Endothelial cell of umbilical vein (primary cell): ENCODE measurements around the gene DHX30. TPM values are rescaled to one million over a fixed set of nuclear protein-coding genes. Genes with fewer than 3 reads are reported as not detected.

ENCODE experiments used
- BruUV-seq: library from RNA; stranded (reverse); fragments of 400-500 nt; replicated peaks from 2 replicates; lab custom pipeline; 2021; lab: Mats Ljungman, UMichigan
- CTCF ChIA-PET: fragments of 300-600, 350-600 bp; sonication (Branson Sonifier 250); formaldehyde crosslinking; loops from one replicate; lab custom pipeline; 2021; ENCODE audit warnings: antibody characterized with exemption, inconsistent platforms; lab: Charles Lee
- POLR2A ChIA-PET: fragments of 300-600, 350-600 bp; sonication (Branson Sonifier 250); formaldehyde crosslinking; loops from one replicate; lab custom pipeline; 2021; ENCODE audit warnings: antibody characterized with exemption, inconsistent platforms; lab: Charles Lee
- DNase-seq: peaks from one replicate; pipeline ENCODE4 v3.0.0-alpha.2; 2011; ENCODE audit warnings: low read depth, low spot score
- FAIRE-seq: peaks from 2 replicates; lab custom pipeline; 2011; peaks lifted over from hg19 to GRCh38; lab: Jason Lieb, UNC
- H2AFZ ChIP-seq: 2 replicates; pipeline ENCODE4 v1.6.0; 2012; ENCODE audit warnings: low read depth, low read length, control low read depth, inconsistent platforms
- H3K27ac ChIP-seq: 2 replicates; pipeline ENCODE4 v1.5.1; 2011; ENCODE audit warnings: low read depth, mild to moderate bottlenecking, control low read depth, low read length, moderate library complexity; ENCODE audit not compliant: insufficient read depth
- H3K27me3 ChIP-seq, 2 experiments: 2 replicates each; pipeline versions ENCODE4 v1.6.0 to v1.6.1; 2011; ENCODE audit warnings: low read length in 2 of 2, mixed read lengths in 1 of 2; ENCODE audit not compliant: control insufficient read depth in 2 of 2, insufficient read depth in 2 of 2
- H3K36me3 ChIP-seq, 2 experiments: 2 replicates in 1 of 2; 3 replicates in 1 of 2; pipeline ENCODE4 v1.5.1; 2011; ENCODE audit warnings: low read length in 2 of 2, mild to moderate bottlenecking in 1 of 2, moderate library complexity in 1 of 2; ENCODE audit not compliant: control insufficient read depth in 2 of 2, insufficient read depth in 2 of 2; ENCODE audit errors: extremely low read depth in 1 of 2
- H3K4me1 ChIP-seq: 3 replicates; pipeline ENCODE4 v1.5.1; 2011; ENCODE audit warnings: mild to moderate bottlenecking, low read length; ENCODE audit not compliant: control insufficient read depth, insufficient read depth; ENCODE audit errors: extremely low read depth
- H3K4me2 ChIP-seq: 2 replicates; pipeline ENCODE4 v1.6.1; 2011; ENCODE audit warnings: low read length, control low read depth, mixed read lengths; ENCODE audit not compliant: insufficient read depth
- H3K4me3 ChIP-seq, 3 experiments: fragments of 200-600 bp in 1 of 3; sonication (generic), shearing (Covaris generic) in 1 of 3; replicated peaks in 1 of 3; 2 replicates each; pipeline ENCODE4 v1.5.1; 2011 to 2016; ENCODE audit warnings: control low read depth in 3 of 3, low read length in 3 of 3, mild to moderate bottlenecking in 2 of 3, inconsistent platforms in 1 of 3, low read depth in 1 of 3, moderate library complexity in 1 of 3; ENCODE audit not compliant: insufficient read depth in 1 of 3
- H3K79me2 ChIP-seq: 2 replicates; pipeline ENCODE4 v1.6.0; 2012; ENCODE audit warnings: low read length, inconsistent platforms; ENCODE audit not compliant: control insufficient read depth, insufficient read depth
- H3K9ac ChIP-seq: replicated peaks from 2 replicates; pipeline ENCODE3; 2011; ENCODE audit warnings: low read length, control low read depth; ENCODE audit not compliant: insufficient read depth; ENCODE audit errors: extremely low read depth
- H3K9me1 ChIP-seq: replicated peaks from 3 replicates; pipeline ENCODE4 v1.6.0; 2011; ENCODE audit warnings: mild to moderate bottlenecking, low read length; ENCODE audit not compliant: control insufficient read depth, insufficient read depth; ENCODE audit errors: extremely low read depth
- H3K9me3 ChIP-seq: replicated peaks from 2 replicates; pipeline ENCODE4 v1.5.1; 2012; ENCODE audit warnings: low read length, inconsistent platforms; ENCODE audit not compliant: control insufficient read depth, insufficient read depth
- H4K20me1 ChIP-seq: replicated peaks from 2 replicates; pipeline ENCODE3; 2011; ENCODE audit warnings: mild to moderate bottlenecking, low read length; ENCODE audit not compliant: control insufficient read depth, insufficient read depth; ENCODE audit errors: extremely low read depth
- CTCF ChIP-seq, 2 donors: IDR thresholded peaks; 1 replicate in 1 of 2; 2 replicates in 1 of 2; pipeline ENCODE4 v1.5.1; 2011; ENCODE audit warnings: low read length in 2 of 2, mild to moderate bottlenecking in 2 of 2, moderate library complexity in 2 of 2, control low read depth in 1 of 2, inconsistent platforms in 1 of 2, low read depth in 1 of 2; ENCODE audit not compliant: insufficient read depth in 1 of 2; ENCODE audit errors: extremely low read depth in 1 of 2
- EZH2 ChIP-seq: IDR thresholded peaks from 2 replicates; pipeline ENCODE4 v1.6.1; 2012; ENCODE audit warnings: borderline replicate concordance, low read depth, mild to moderate bottlenecking, moderate library complexity, low read length, inconsistent platforms; ENCODE audit not compliant: severe bottlenecking
- FOS ChIP-seq: IDR thresholded peaks from 2 replicates; pipeline ENCODE4 v1.6.1; 2011; ENCODE audit warnings: mild to moderate bottlenecking, low read length, moderate library complexity, borderline replicate concordance; ENCODE audit not compliant: insufficient read depth
- GATA2 ChIP-seq: IDR thresholded peaks from 2 replicates; pipeline ENCODE4 v1.7.0; 2011; ENCODE audit warnings: low read depth, mild to moderate bottlenecking, moderate library complexity, mixed read lengths, low read length; ENCODE audit not compliant: insufficient read length, insufficient read depth
- JUN ChIP-seq: IDR thresholded peaks from 2 replicates; pipeline ENCODE4 v1.6.1; 2011; ENCODE audit warnings: borderline replicate concordance, low read depth; ENCODE audit not compliant: insufficient read length, insufficient read depth
- MAX ChIP-seq: IDR thresholded peaks from 2 replicates; pipeline ENCODE4 v1.6.1; 2011; ENCODE audit not compliant: insufficient read depth, insufficient read length
- MYC ChIP-seq: IDR thresholded peaks from one replicate; pipeline ENCODE4 v1.6.1; 2011; ENCODE audit warnings: mild to moderate bottlenecking, low read depth, low read length
- POLR2A ChIP-seq: IDR thresholded peaks from 2 replicates; pipeline ENCODE4 v1.6.1; 2012; ENCODE audit warnings: low read depth, mild to moderate bottlenecking, control low read depth, low read length
- POLR2AphosphoS5 ChIP-seq: IDR thresholded peaks from 2 replicates; pipeline ENCODE4 v1.6.1; 2012; ENCODE audit warnings: low read depth, mild to moderate bottlenecking, control low read depth, low read length, moderate library complexity; ENCODE audit not compliant: insufficient read depth
- dilution Hi-C: fragments of 300-500 bp; cut with MboI; formaldehyde crosslinking; loops from one replicate; pipeline ENCODE4 v1.15.0; 2019; ENCODE audit warnings: low sequenced_read_pairs; ENCODE audit not compliant: extremely low pct_ligation_motif_present
- intact Hi-C: fragments of 100-400 bp; cut with micrococcal nuclease; formaldehyde crosslinking; loops from one replicate; pipeline ENCODE4 v1.10.0; 2022
- polyA plus RNA-seq, 4 experiments: library from polyadenylated mRNA; depleted of rRNA in 3 of 4; stranded (reverse) in 3 of 4; unstranded in 1 of 4; fragments of >200 nt; gene quantifications; 2 replicates each; pipeline versions ENCODE4 v1.2.1 to v1.2.3, GENCODE V29; 2011 to 2012; ENCODE audit warnings: missing spikeins in 1 of 4
- total RNA-seq: library from RNA; stranded (reverse); gene quantifications from 2 replicates; pipeline ENCODE4 v1.2.3, GENCODE V29; 2021

The DHX30 gene
- total and polyA plus RNA-seq, 2 donors (not counting 3 experiments of a cell fraction or from before 2014, with no cell fraction given): 79.0 to 86.9 TPM

GRCh38 chr3:47890828-47891612, 88.1 kb downstream of the DHX30 start:
- H3K79me2 ChIP-seq: no peaks in the 10 kb centered on the region
- H3K27me3 ChIP-seq: no peaks in the 10 kb centered on the region
- H3K4me3 ChIP-seq: no peak overlapping the region
- no peak overlapping the region for H3K9ac ChIP-seq
- peaks cover 5% of the 10 kb centered on the region for H3K4me1 ChIP-seq
- H4K20me1 ChIP-seq: no peaks in the 10 kb centered on the region
- DNase-seq (no peak), FAIRE-seq (no peak)
- peaks cover 11 to 19% of the 10 kb centered on the region in 2 experiments for H3K36me3 ChIP-seq
- no peaks in the 10 kb centered on the region for H3K9me3 ChIP-seq
- POLR2A ChIA-PET: no interaction called here
- no peaks in the 10 kb centered on the region for H3K9me1 ChIP-seq
- TF ChIP-seq MYC: no peak
- no peak for TF ChIP-seq FOS
- TF ChIP-seq POLR2A: no peak
- TF ChIP-seq GATA2: no peak
- no peak for TF ChIP-seq CTCF (IDR thresholded peaks at IDR 0.05; ENCODE audit: extremely low read depth in 1 of 2, insufficient read depth in 1 of 2, low read depth in 1 of 2, low read length in 2 of 2)
- TF ChIP-seq MAX: no peak
- no peak for TF ChIP-seq POLR2AphosphoS5
- TF ChIP-seq JUN: no peak
- no peak for TF ChIP-seq EZH2
- intact Hi-C loops (no loop called here), dilution Hi-C loops (no loop called here)
- no peak overlapping the region for H3K4me2 ChIP-seq
- CTCF ChIA-PET: interaction anchor here (0.9 to 1.9 kb wide), 4 partner anchors 8 to 267 kb away, joined by 3 to 10 read pairs (median 4); no protein-coding TSS in a partner anchor
- no peak overlapping the region for H3K27ac ChIP-seq
- no TSS peak for BruUV-seq
- no peak overlapping the region for H2AFZ ChIP-seq
